ENCODE results near the gene TPX2.
"Not testable (repeated sequence)": the region's sequence is repeated elsewhere in the genome, so short reads cannot be mapped to it uniquely, and the experiment has no call there.

The TPX2 gene

DNA sequence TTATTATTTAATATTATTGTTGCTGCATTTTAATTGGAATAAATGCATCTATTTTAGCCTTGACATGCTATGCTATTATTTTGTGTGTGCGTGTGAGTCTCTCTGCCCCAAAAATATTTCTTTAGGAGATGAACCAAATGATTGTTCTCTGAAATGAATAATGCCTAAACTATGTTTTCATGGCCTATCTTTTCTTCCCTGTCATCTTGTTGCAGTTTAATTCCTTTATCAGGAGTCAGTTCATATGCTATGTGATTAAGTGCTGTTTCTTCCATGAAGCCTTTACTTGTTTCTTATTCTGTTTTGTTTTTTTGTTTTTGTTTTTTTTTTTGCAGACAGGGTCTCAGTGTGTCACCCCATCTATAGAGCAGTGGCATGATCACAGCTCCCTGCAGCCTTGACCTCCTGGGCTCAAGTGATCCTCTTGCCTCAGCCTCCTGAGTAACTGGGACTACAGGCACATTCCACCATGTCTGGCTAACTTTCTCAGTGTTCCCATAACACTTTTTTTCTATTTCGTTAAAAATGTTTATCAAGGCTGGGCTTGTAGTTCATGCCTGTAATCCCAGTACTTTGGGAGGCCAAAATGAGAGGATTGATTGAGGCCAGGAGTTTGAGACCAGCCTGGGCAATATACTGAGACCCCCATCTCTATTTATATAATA is 25.7 kb downstream of the TPX2 start:
- DNase-seq (ENCODE audit: low read depth in 3 of 3) = no peak

DNA sequence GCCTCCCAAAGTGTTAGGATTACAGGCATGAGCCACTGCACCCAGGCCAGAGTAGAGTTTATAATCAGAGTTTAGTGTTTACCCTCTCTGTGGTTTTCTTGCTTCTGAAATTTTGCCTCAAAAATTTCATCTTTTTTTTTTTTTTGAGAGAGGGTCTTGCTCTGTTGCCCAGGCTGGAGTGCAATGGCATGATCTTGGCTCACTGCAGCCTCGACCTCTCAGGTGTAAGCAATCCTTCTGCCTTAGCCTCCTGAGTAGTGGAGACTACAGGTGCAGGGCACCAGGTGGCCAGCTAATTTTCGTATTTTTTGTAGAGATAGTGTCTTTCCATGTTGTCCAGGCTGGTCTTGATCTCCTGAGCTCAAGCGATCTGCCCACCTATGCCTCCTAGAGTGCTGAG is 28.7 kb downstream of the TPX2 start:
- no peak for DNase-seq (ENCODE audit: low read depth in 3 of 3)

DNA sequence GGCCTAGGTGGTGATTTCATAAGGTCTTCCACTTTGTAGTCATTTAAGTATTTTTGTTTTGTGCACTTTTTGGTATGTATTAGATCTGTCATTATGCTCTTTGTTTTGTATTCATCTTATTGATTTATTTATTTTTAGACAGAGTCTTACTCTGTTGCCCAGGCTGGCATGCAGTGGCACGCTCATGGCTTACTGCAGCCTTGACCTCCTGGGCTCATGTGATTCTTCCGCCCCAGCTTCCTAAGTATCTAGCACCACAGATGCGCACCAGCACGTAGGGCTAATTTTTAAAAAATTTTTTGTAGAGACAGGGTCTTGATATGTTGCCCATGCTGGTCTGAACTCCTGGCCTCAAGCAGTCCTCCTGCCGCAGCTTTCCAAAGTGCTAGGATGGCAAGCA is 30.6 kb downstream of the TPX2 start:
- no peak for DNase-seq (ENCODE audit: low read depth in 3 of 3)

DNA sequence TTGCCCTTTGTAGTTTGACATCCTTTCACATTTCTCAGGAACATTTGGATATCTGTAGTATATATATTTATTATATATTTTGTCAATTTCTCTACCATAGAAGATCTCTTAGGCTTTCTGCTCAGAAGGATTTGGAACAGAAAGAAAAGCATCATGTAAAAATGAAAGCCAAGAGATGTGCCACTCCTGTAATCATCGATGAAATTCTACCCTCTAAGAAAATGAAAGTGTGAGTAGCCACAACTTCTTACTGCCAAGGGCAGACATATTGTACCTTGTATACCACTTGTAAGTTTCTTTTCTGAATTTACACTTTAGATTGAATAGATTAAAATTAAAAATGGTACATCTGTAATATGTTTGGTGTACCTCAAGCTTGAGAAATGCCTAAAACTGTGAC is 31.2 kb downstream of the TPX2 start:
- no peak for DNase-seq (ENCODE audit: low read depth in 3 of 3)

DNA sequence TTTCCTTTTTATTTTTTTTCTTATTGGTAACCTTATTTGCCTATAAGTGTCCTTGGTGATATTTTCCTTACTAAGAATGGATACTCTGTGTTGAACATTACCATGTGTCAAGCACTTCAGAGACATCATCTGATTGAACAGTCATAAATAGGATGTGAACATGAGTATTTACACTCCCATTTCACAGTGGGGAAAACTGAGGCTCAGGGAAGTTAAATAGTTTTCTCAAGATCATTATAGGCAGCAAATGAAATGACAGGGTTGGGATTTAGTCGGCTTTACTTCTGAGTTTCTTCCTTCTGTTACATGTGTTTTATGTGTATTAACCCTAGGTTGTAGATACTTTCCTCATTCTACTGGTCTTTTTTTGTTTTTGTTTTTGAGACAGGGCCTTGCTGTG is 35.3 kb downstream of the TPX2 start:
- DNase-seq (ENCODE audit: low read depth in 3 of 3) = no peak

DNA sequence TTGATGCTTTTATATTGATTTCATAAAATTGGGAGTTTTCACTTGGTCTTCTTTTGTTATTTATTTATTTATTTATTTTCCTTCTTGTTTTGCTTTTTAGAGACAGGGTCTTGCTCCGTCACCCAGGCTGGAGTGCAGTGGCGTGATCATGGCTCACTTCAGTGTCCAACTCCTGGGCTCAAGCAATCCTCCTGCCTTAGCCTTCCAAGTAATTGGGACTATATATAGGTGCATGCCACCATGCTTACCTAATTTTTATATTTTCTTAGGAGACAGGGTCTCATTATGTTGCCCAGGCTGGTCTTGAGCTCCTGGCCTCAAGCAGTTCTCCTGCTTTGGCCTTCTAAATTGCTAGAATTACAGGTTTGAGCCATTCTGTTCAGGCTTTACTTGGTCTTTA is 41.7 kb downstream of the TPX2 start:
- no peak for DNase-seq (ENCODE audit: low read depth in 3 of 3)

GRCh38 chr20:31781945-31782344 is 42.9 kb downstream of the TPX2 start:
- no peak for DNase-seq (ENCODE audit: low read depth in 3 of 3)

- no peak for DNase-seq (ENCODE audit: low read depth in 3 of 3)
Measured at GRCh38 chr20:31784354-31785044, 45.4 kb downstream of the TPX2 start.

- no peak for DNase-seq (ENCODE audit: low read depth in 3 of 3)
Measured at GRCh38 chr20:31785089-31785488, 46.0 kb downstream of the TPX2 start.

DNA sequence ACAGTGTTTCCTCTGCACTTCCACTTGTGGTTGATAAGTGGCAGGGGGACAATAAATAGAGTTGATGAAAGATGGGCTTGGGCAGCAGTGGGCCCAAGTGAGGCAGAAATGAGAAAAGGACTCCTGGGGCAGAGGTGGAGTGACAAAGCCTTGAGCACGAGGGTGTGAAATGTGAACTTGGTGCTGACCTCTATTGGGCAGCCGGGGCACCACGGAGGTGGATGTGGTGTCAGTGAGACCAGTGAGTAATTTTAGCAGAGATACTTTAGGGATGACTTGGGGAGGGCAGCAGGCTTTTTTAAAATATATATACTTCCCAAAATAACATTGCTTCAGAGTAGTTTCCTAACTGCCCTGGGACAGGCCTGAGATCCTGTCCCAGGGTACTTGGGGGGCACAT is 49.5 kb downstream of the TPX2 start:
- no peak for DNase-seq (ENCODE audit: low read depth in 3 of 3)

DNA sequence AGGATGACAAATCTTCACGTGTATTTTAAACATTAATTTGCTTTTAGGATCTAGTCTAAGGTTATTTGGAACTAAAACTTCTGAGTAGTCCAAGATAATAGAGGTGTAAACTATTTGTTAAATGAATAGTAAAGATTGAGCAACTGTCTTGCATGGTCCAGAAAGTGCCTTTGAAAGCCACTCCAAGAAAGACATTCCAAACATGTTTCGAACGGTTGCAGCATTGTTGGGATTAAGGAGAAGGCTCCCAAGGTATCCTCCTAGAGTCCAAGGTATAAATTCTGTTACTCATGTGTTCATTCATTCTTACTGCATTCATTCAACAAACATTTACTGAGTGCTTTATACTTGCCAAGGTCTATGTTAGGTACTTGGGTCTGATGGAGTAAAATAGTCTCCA is 51.3 kb downstream of the TPX2 start:
- DNase-seq (ENCODE audit: low read depth in 3 of 3) = no peak

DNA sequence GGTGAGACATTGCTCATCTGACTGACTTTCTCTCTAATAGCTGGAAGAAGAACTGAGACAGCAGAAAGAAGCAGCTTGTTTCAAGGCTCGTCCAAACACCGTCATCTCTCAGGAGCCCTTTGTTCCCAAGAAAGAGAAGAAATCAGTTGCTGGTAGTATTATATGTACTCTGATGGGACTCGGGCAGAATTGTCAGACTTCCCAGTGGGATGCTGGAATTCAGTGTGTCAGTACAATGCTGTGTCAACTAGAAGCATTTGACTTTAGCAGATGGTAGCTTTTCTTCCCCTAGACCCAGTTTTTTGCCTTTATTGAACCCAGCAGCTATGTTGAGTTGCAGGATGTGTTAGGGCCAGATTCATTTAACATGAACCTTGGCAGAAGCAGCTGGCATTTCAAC is 58.3 kb downstream of the TPX2 start:
- no peak for DNase-seq (ENCODE audit: low read depth in 3 of 3)

- no peak for DNase-seq (ENCODE audit: low read depth in 3 of 3)
Measured at GRCh38 chr20:31801508-31801907, 62.4 kb downstream of the TPX2 start.

GRCh38 chr20:31803552-31804291 is 64.6 kb downstream of the TPX2 start:
- no peak for DNase-seq (ENCODE audit: low read depth in 3 of 3)

GRCh38 chr20:31806564-31807355 is 67.7 kb downstream of the TPX2 start:
- no peak for DNase-seq (ENCODE audit: low read depth in 3 of 3)

DNA sequence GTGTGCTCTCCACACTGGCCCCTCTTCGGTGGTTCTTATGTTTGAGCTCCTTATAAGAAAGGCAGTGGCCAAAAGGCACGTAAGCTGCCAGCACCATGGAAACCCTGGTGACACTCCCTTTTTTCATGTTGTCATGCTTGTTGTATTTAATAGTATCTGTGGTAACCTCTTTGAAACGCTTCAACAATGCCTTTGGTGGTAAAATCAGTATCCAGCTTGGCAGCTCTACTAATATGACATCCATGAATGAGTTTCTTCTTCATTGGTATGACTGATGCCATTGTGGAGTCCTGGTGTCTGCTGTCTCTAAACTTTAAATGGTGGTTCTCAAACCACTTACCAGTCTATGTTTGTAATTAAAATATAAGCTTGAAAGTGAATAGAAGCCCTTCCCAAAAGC is 69.4 kb downstream of the TPX2 start:
- DNase-seq (ENCODE audit: low read depth in 3 of 3) = no peak

- DNase-seq (ENCODE audit: low read depth in 3 of 3) = no peak
Measured at GRCh38 chr20:31809661-31810060, 70.6 kb downstream of the TPX2 start.

- no peak for DNase-seq (ENCODE audit: low read depth in 3 of 3)
Measured at GRCh38 chr20:31811198-31811597, 72.1 kb downstream of the TPX2 start.

GRCh38 chr20:31811796-31812728 is 73.0 kb downstream of the TPX2 start:
- DNase-seq (ENCODE audit: low read depth in 3 of 3) = no peak

DNA sequence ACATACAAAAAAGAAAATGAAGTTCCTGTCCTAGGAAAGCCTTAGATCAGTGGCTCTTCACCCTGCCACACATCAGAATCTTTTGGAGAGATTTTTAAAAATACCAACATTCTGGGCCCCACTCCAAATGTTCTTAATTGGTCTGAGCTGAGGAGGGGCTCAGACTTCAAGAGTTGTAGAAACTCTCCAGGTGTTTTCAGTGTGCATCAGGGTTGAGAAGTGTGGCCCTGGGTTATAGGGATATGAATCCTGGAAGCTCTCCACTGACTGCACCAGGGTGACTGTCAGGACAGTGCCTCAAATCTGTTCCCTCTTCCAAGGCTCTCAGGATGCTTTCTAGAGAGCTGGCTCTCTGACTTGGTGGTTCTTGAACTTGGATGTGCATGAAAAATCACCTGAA is 74.5 kb downstream of the TPX2 start:
- DNase-seq (ENCODE audit: low read depth in 3 of 3) = no peak

DNA sequence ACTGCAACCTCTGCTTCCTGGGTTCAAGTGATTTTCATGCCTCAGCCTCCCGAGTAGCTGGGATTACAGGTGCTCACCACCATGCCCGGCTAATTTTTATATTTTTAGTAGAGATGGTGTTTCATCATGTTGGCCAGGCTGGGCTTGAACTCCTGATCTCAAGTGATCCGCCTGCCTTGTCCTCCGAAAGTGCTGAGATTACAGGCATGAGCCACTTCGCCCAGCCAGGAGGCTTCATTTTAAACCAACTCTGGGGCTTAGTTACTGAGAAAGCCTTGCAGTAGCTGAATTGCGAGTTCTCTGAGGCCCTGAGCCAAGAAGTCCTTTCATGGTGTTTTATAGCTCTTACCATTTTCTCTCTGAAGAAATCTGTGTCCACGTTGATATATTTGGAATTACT is 75.1 kb downstream of the TPX2 start:
- DNase-seq (ENCODE audit: low read depth in 3 of 3) = not testable (repeated sequence)
